ENCODE data around the gene TMEM89. TPM values are rescaled to one million over a fixed set of nuclear protein-coding genes. Genes with fewer than 3 reads are reported as not detected.

The TMEM89 gene
- polyA plus RNA-seq, 1 donor (not counting 4 experiments of a cell fraction or from before 2014, with no cell fraction given) = not detected

GRCh38 chr3:48581621-48582481 is 39.7 kb downstream of the TMEM89 start:
- H3K9me3 ChIP-seq (ENCODE audit: control insufficient read depth, low read depth, low read length) = no peaks in the 10 kb centered on the region
- H3K9ac ChIP-seq (ENCODE audit: control insufficient read depth, extremely low read depth, insufficient read depth, low read length) = no peak overlapping the region
- no peak overlapping the region for H3K4me3 ChIP-seq (ENCODE audit: control insufficient read depth in 2 of 3, extremely low read depth in 1 of 3, insufficient read depth in 2 of 3, low read depth in 1 of 3, low read length in 3 of 3)
- H2AFZ ChIP-seq (ENCODE audit: control insufficient read depth, low read length) = no peak overlapping the region
- dilution Hi-C loops (cut with MboI; ENCODE audit: extremely low pct_ligation_motif_present, low sequenced_read_pairs) = no loop called here
- FAIRE-seq (no peak), DNase-seq (ENCODE audit: low read depth, low spot score) (no peak)
- no peak overlapping the region for H3K27ac ChIP-seq (ENCODE audit: control insufficient read depth, insufficient read depth, low read length)
- no peaks in the 10 kb centered on the region for H3K4me1 ChIP-seq (ENCODE audit: control insufficient read depth, extremely low read depth, insufficient read depth, low read length)
- peaks cover 42% of the 10 kb centered on the region for H3K79me2 ChIP-seq (ENCODE audit: control insufficient read depth, insufficient read depth, low read length)
- H3K9me1 ChIP-seq (ENCODE audit: control insufficient read depth, extremely low read depth, insufficient read depth, low read length) = no peaks in the 10 kb centered on the region
- TF ChIP-seq, protein P1, sequence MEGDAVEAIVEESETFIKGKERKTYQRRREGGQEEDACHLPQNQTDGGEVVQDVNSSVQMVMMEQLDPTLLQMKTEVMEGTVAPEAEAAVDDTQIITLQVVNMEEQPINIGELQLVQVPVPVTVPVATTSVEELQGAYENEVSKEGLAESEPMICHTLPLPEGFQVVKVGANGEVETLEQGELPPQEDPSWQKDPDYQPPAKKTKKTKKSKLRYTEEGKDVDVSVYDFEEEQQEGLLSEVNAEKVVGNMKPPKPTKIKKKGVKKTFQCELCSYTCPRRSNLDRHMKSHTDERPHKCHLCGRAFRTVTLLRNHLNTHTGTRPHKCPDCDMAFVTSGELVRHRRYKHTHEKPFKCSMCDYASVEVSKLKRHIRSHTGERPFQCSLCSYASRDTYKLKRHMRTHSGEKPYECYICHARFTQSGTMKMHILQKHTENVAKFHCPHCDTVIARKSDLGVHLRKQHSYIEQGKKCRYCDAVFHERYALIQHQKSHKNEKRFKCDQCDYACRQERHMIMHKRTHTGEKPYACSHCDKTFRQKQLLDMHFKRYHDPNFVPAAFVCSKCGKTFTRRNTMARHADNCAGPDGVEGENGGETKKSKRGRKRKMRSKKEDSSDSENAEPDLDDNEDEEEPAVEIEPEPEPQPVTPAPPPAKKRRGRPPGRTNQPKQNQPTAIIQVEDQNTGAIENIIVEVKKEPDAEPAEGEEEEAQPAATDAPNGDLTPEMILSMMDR (optimal IDR thresholded peaks at IDR 0.05 in 1 of 3, IDR thresholded peaks at IDR 0.05 in 1 of 3, conservative IDR thresholded peaks at IDR 0.05 in 1 of 3; ENCODE audit: extremely low read depth in 1 of 3, insufficient read depth in 2 of 3, low read length in 3 of 3) = no peak
- TF ChIP-seq EZH2 (IDR thresholded peaks at IDR 0.05; ENCODE audit: low read length) = no peak
- no peaks in the 10 kb centered on the region for H3K27me3 ChIP-seq (ENCODE audit: control insufficient read depth, extremely low read depth, insufficient read depth, low read length)
- H4K20me1 ChIP-seq (ENCODE audit: control insufficient read depth, extremely low read depth, insufficient read depth, low read length) = peaks cover 18% of the 10 kb centered on the region
- H3K4me2 ChIP-seq (ENCODE audit: control insufficient read depth, extremely low read depth, insufficient read depth, low read depth, low read length) = no peak overlapping the region
- peaks cover 76 to 92% of the 10 kb centered on the region in 2 experiments for H3K36me3 ChIP-seq (ENCODE audit: control insufficient read depth in 2 of 2, extremely low read depth in 1 of 2, insufficient read depth in 2 of 2, low read length in 2 of 2)

DNA sequence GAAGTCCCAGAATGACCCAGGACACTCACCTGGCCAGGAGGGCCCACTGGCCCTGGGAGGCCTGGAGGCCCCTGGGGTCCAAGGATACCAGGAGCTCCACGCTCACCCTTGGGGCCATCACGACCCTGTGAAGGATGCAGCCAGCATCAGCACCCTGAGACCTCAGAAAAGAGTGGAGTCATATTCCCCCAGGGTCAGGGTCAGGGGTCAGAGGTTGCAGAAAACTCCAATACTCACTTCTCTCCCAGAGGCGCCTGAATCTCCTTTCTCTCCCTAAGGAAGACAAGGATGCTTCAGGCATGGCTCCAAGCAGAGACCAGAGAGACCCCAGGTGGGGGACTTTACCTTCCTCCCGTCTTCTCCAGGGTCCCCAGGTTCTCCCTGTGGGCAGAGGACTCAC is 44.9 kb downstream of the TMEM89 start:
- FAIRE-seq (no peak), DNase-seq (ENCODE audit: low read depth, low spot score) (no peak)
- dilution Hi-C loops (cut with MboI; ENCODE audit: extremely low pct_ligation_motif_present, low sequenced_read_pairs) = no loop called here
- H3K4me1 ChIP-seq (ENCODE audit: control insufficient read depth, extremely low read depth, insufficient read depth, low read length) = no peaks in the 10 kb centered on the region
- H3K36me3 ChIP-seq (ENCODE audit: control insufficient read depth in 2 of 2, extremely low read depth in 1 of 2, insufficient read depth in 2 of 2, low read length in 2 of 2) = peaks cover 74 to 81% of the 10 kb centered on the region in 2 experiments
- no peaks in the 10 kb centered on the region for H3K9me3 ChIP-seq (ENCODE audit: control insufficient read depth, low read depth, low read length)
- no peak overlapping the region for H3K4me2 ChIP-seq (ENCODE audit: control insufficient read depth, extremely low read depth, insufficient read depth, low read depth, low read length)
- no peak overlapping the region for H3K27ac ChIP-seq (ENCODE audit: control insufficient read depth, insufficient read depth, low read length)
- peaks cover 28% of the 10 kb centered on the region for H3K79me2 ChIP-seq (ENCODE audit: control insufficient read depth, insufficient read depth, low read length)
- no peak overlapping the region for H3K9ac ChIP-seq (ENCODE audit: control insufficient read depth, extremely low read depth, insufficient read depth, low read length)
- no peaks in the 10 kb centered on the region for H3K9me1 ChIP-seq (ENCODE audit: control insufficient read depth, extremely low read depth, insufficient read depth, low read length)
- H2AFZ ChIP-seq (ENCODE audit: control insufficient read depth, low read length) = no peak overlapping the region
- H4K20me1 ChIP-seq (ENCODE audit: control insufficient read depth, extremely low read depth, insufficient read depth, low read length) = peaks cover 13% of the 10 kb centered on the region
- H3K27me3 ChIP-seq (ENCODE audit: control insufficient read depth, extremely low read depth, insufficient read depth, low read length) = no peaks in the 10 kb centered on the region
- no peak overlapping the region for H3K4me3 ChIP-seq (ENCODE audit: control insufficient read depth in 2 of 3, extremely low read depth in 1 of 3, insufficient read depth in 2 of 3, low read depth in 1 of 3, low read length in 3 of 3)
- TF ChIP-seq, protein P1 (optimal IDR thresholded peaks at IDR 0.05 in 1 of 3, IDR thresholded peaks at IDR 0.05 in 1 of 3, conservative IDR thresholded peaks at IDR 0.05 in 1 of 3; ENCODE audit: extremely low read depth in 1 of 3, insufficient read depth in 2 of 3, low read length in 3 of 3) = no peak
- no peak for TF ChIP-seq EZH2 (IDR thresholded peaks at IDR 0.05; ENCODE audit: low read length)
